ENCODE results near the gene NRN1L.
"Not testable (repeated sequence)": the region's sequence is repeated elsewhere in the genome, so short reads cannot be mapped to it uniquely, and the experiment has no call there.

NRN1L gene

DNA sequence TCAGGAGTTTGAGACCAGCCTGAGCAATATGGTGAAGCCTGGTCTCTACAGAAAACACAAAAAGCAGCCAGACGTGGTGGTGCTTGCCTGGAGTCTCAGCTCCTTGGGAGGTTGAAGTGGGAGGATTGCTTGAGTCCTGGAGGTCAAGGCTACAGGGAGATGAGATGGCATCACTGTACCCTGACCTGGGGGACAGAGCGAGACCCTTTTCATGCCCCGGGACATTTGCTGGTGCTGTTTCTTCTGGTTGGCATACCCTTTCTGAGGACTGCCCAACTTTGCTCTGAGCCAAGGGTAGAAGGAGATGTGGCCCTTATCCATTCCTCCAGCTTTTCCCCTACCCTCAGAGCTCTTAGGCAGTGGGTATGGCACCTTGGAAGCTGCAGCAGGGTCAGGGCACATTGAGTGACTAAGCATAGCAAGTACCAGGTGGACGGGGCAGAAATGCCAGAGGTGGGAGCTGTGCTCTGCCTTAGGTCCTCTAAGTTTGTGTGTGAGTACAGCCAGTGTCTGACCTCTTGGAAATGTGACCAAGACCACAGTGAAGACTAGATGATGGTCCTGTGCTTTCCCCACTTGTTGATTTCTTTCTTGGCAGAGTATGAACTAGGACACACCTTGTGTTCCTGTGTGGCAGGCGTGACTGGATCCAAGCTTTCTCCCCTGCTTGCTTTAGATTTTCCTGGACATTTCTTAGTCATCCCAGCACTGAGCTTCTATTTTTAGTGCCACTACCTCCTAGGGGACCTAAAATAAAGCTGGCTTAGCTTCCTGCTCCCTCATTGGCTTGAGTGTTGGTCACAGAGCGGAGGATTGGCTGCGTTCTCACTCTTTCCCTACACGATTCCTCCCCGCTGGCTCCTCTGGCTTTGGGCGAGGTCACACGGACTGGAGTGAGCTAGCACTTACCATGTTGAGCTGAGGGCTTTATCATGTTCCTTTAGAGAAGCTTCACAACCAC, 21.8 kb upstream of the NRN1L start:
- H3K27me3 ChIP-seq (ENCODE audit: low read depth, low read length): no peaks in the 10 kb centered on the region
- peaks cover 0 to 35% of the 10 kb centered on the region in 2 donors for H3K4me1 ChIP-seq (ENCODE audit: control insufficient read depth in 1 of 2, insufficient read depth in 2 of 2, low read length in 2 of 2)
- H3K27ac ChIP-seq (ENCODE audit: low read length): peak overlapping the region; percentile 64
- peak overlapping the region in 1 of 2 donors; percentile 14 for H3K4me3 ChIP-seq (ENCODE audit: low read depth in 1 of 2, low read length in 2 of 2)
- no peaks in the 10 kb centered on the region for H3K9me3 ChIP-seq (ENCODE audit: control insufficient read depth in 1 of 2, low read length in 2 of 2)
- H3K36me3 ChIP-seq (ENCODE audit: control insufficient read depth in 1 of 2, insufficient read depth in 2 of 2, low read length in 2 of 2): peaks cover 0 to 38% of the 10 kb centered on the region in 2 donors

DNA sequence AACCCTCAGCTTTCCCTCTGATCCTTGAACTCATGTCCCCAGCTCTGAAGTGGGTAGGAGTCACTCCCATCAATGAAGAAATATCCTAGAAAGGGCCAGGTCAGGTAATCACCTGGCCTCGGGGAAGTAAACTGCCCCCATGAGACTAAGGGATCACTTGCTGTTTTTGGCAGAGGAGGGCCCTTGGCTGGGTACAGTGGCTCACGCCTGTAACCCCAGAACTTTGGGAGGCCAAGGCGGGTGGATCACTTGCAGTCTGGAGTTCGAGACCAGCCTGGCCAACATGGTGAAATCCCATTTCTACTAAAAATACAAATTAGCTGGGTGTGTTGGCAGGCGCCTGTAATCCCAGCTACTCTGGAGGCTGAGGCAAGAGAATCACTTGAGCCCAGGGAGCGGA, 20.6 kb upstream of the NRN1L start:
- Histone ChIP-seq H3K4me1 (ENCODE audit: control insufficient read depth in 1 of 2, insufficient read depth in 2 of 2, low read length in 2 of 2) (peaks cover 0 to 25% of the 10 kb centered on the region in 2 donors), H3K27ac (ENCODE audit: low read length) (peak overlapping the region; percentile 64), H3K36me3 (ENCODE audit: control insufficient read depth in 1 of 2, insufficient read depth in 2 of 2, low read length in 2 of 2) (peaks cover 7 to 43% of the 10 kb centered on the region in 2 donors)
- not testable (repeated sequence) for H3K27me3 ChIP-seq (ENCODE audit: low read depth, low read length); H3K9me3 ChIP-seq (ENCODE audit: control insufficient read depth in 1 of 2, low read length in 2 of 2); H3K4me3 ChIP-seq (ENCODE audit: low read depth in 1 of 2, low read length in 2 of 2)

DNA sequence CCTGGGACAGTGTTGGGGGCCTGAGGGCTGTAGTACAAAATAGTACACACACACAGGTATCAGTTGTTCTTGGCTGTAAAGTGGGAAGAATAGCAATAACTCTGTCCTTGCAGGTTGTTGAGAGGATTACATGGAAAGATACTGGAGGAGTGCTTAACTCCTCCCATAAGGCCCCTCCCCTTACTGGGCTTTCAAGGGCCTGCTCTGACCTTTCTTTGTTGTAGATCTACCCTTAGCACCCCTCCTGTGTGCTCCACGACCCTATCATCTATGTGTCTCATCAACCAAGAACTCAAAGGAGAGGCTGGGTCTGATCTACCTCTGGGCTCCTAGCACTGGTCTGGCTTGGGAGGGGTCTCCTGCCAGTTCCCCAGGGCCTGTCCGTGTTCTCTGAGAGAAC, 20.1 kb upstream of the NRN1L start:
- no peaks in the 10 kb centered on the region for H3K27me3 ChIP-seq (ENCODE audit: low read depth, low read length)
- H3K4me3 ChIP-seq (ENCODE audit: low read depth in 1 of 2, low read length in 2 of 2): no peak overlapping the region
- no peak overlapping the region for H3K27ac ChIP-seq (ENCODE audit: low read length)
- H3K4me1 ChIP-seq (ENCODE audit: control insufficient read depth in 1 of 2, insufficient read depth in 2 of 2, low read length in 2 of 2): peaks cover 0 to 25% of the 10 kb centered on the region in 2 donors
- peaks cover 7 to 45% of the 10 kb centered on the region in 2 donors for H3K36me3 ChIP-seq (ENCODE audit: control insufficient read depth in 1 of 2, insufficient read depth in 2 of 2, low read length in 2 of 2)
- no peaks in the 10 kb centered on the region for H3K9me3 ChIP-seq (ENCODE audit: control insufficient read depth in 1 of 2, low read length in 2 of 2)

DNA sequence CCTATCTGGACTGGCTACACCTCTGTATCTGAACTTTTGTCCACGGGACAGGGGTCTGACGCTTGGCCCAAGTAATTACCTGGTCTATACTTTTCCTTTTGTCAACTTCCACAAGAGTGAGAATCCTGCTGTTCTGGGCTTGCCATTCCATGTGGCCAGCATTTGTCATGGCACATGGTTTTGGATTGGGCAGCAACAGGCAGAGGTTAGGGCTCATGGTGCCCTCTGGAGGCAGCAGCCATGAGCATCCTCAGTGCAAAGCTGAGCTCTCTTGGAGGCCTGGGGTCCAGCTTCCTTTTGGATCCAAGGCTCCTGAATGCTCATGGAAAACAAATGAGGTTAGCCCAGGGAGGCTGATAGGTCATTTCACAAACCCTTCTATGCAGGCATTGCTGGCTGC, 19.4 kb upstream of the NRN1L start:
- Histone ChIP-seq H3K27ac (ENCODE audit: low read length) (no peak overlapping the region), H3K27me3 (ENCODE audit: low read depth, low read length) (no peaks in the 10 kb centered on the region), H3K4me1 (ENCODE audit: control insufficient read depth in 1 of 2, insufficient read depth in 2 of 2, low read length in 2 of 2) (peaks cover 0 to 25% of the 10 kb centered on the region in 2 donors), H3K4me3 (ENCODE audit: low read depth in 1 of 2, low read length in 2 of 2) (no peak overlapping the region), H3K36me3 (ENCODE audit: control insufficient read depth in 1 of 2, insufficient read depth in 2 of 2, low read length in 2 of 2) (peaks cover 12 to 51% of the 10 kb centered on the region in 2 donors), H3K9me3 (ENCODE audit: control insufficient read depth in 1 of 2, low read length in 2 of 2) (no peaks in the 10 kb centered on the region)

DNA sequence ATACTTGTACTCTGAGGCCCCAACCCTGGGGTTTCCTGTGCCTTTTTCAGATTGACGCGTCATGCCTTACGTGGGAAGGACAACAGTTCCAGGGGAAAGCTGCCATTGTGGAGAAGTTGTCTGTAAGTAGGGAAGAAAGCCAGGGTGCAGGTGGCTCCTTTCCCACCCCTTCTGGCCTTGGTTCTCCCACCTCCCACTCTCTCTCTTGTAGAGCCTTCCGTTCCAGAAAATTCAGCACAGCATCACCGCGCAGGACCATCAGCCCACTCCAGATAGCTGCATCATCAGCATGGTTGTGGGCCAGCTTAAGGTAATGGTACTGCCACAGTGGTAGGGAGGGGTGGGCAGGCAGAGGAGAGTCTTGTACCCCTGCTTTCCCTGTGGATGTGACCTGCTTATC, 16.4 kb upstream of the NRN1L start:
- Histone ChIP-seq H3K27me3 (ENCODE audit: low read depth, low read length) (no peaks in the 10 kb centered on the region), H3K36me3 (ENCODE audit: control insufficient read depth in 1 of 2, insufficient read depth in 2 of 2, low read length in 2 of 2) (peaks cover 16 to 60% of the 10 kb centered on the region in 2 donors), H3K27ac (ENCODE audit: low read length) (no peak overlapping the region), H3K4me3 (ENCODE audit: low read depth in 1 of 2, low read length in 2 of 2) (no peak overlapping the region), H3K4me1 (ENCODE audit: control insufficient read depth in 1 of 2, insufficient read depth in 2 of 2, low read length in 2 of 2) (peaks cover 0 to 13% of the 10 kb centered on the region in 2 donors), H3K9me3 (ENCODE audit: control insufficient read depth in 1 of 2, low read length in 2 of 2) (no peaks in the 10 kb centered on the region)

DNA sequence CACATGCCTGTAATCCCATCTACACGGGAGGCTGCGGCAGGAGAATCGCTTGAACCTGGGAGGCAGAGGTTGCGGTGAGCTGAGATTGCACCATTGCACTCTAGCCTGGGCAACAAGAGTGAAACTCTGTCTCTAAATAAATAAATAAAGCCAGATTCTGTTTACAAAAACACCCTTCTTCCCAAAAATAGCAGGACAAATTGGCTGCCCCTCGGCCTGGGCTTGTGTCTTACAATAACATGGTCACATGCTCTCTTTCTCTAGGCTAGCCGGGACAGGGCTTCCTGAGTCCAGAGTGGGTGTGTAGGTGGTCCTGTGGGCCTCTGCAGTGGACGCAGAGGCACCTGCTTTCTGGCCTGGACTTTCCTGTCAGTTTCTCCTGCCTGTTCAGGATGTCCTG, 15.0 kb upstream of the NRN1L start:
- Histone ChIP-seq H3K9me3 (ENCODE audit: control insufficient read depth in 1 of 2, low read length in 2 of 2) (no peaks in the 10 kb centered on the region), H3K27ac (ENCODE audit: low read length) (no peak overlapping the region)

DNA sequence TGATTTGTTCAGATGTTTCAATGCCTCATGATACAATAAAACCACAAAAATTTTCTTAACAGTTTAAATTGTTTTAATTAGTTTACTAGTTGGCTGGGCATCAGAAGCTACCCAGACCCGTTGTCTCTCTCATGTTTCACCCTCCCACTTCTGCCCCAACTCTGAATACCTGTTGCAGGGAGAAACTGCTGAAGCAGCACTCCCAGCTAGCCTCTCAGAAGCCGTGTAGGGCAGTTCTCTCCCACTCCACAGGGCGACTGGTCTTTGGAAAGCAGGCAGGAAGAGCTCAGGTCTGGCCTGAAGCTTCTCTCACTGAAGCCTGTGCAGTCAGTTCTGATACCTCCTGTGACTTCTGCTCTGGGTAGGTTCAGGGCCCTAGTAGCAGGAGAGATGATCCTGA, 13.4 kb upstream of the NRN1L start:
- Histone ChIP-seq H3K9me3 (ENCODE audit: control insufficient read depth in 1 of 2, low read length in 2 of 2) (no peaks in the 10 kb centered on the region), H3K36me3 (ENCODE audit: control insufficient read depth in 1 of 2, insufficient read depth in 2 of 2, low read length in 2 of 2) (peaks cover 21 to 49% of the 10 kb centered on the region in 2 donors), H3K4me3 (ENCODE audit: low read depth in 1 of 2, low read length in 2 of 2) (no peak overlapping the region), H3K27ac (ENCODE audit: low read length) (no peak overlapping the region), H3K4me1 (ENCODE audit: control insufficient read depth in 1 of 2, insufficient read depth in 2 of 2, low read length in 2 of 2) (peaks cover 15 to 32% of the 10 kb centered on the region in 2 donors), H3K27me3 (ENCODE audit: low read depth, low read length) (no peaks in the 10 kb centered on the region)

More for the DNA sequence above, 15.0 kb upstream of the NRN1L start:
- Histone ChIP-seq H3K4me3 (ENCODE audit: low read depth in 1 of 2, low read length in 2 of 2) (no peak overlapping the region), H3K27me3 (ENCODE audit: low read depth, low read length) (no peaks in the 10 kb centered on the region), H3K4me1 (ENCODE audit: control insufficient read depth in 1 of 2, insufficient read depth in 2 of 2, low read length in 2 of 2) (peaks cover 10 to 18% of the 10 kb centered on the region in 2 donors), H3K36me3 (ENCODE audit: control insufficient read depth in 1 of 2, insufficient read depth in 2 of 2, low read length in 2 of 2) (peaks cover 16 to 59% of the 10 kb centered on the region in 2 donors)

DNA sequence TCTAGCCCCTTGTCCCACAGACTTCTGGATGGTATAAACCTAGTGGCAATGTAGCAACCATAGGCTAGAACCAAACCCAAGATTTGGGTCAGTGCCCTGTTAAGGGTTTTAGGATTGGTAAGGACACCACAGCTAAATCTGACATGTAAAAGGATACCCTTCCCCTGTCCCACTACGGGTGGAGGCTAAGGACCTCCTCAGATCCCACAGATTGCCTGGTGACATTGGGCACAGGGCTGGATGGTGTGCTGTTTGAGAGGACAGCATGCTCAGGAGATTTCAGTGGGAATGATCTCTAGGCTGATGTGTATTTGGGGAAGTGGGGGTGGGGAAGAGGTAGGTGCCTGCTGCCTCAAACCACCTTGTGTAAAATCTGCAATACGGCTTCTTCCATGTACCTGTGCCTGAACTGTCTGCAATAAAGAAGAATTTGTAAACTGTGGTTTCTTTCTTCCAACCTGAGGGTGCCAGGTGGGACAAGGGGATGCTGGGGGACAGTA, 12.5 kb upstream of the NRN1L start:
- peak overlapping the region; percentile 73 to 89 for H3K4me3 ChIP-seq (ENCODE audit: low read depth in 1 of 2, low read length in 2 of 2)
- H3K27me3 ChIP-seq (ENCODE audit: low read depth, low read length): no peaks in the 10 kb centered on the region
- H3K4me1 ChIP-seq (ENCODE audit: control insufficient read depth in 1 of 2, insufficient read depth in 2 of 2, low read length in 2 of 2): peaks cover 15 to 32% of the 10 kb centered on the region in 2 donors
- peaks cover 28 to 57% of the 10 kb centered on the region in 2 donors for H3K36me3 ChIP-seq (ENCODE audit: control insufficient read depth in 1 of 2, insufficient read depth in 2 of 2, low read length in 2 of 2)
- H3K9me3 ChIP-seq (ENCODE audit: control insufficient read depth in 1 of 2, low read length in 2 of 2): no peaks in the 10 kb centered on the region
- peak overlapping the region; percentile 49 for H3K27ac ChIP-seq (ENCODE audit: low read length)

DNA sequence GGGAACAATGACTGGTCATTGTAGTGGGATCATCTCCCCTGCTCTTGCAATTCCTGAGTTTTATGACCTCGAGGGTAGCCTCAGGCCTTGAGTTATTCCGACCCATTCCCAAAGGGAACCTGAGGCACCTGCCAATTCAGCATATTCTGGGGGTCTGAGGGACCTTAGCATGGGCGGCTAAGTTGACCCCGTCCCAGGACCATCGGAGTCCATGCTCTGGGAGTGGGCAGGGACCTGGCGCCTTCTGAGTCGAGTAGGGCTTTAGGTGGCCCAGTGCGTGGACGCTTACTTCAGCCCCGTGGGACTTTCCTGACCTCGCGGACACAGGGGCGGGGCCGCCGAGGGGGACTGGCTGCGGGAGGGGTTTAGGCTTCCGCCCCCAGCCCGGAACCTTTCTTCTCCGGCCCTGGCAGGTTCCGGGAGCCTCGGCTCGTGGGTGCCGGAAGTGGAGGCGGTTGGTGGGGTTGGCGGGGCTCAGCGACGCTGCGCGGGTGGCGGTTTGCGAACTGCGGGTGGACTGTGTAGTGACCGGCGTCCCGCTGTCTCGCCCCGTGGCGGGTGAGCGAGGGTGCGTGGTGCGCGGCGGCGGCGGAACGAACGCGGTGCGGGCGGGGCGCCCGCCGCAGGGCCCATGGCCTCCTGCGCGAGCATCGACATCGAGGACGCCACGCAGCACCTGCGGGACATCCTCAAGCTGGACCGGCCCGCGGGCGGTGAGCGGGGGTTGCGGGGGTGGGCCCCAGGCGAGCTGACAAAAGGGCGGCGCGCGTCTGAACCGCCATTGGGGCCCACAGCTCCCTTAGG, 11.9 kb upstream of the NRN1L start, which contains the start of gene EDC4:
Gene EDC4 (plus strand): TSS at position 422 of the 804 bp plus-strand sequence. CDS start 210 bp downstream, at position 632.
- Histone ChIP-seq H3K9me3 (ENCODE audit: control insufficient read depth in 1 of 2, low read length in 2 of 2) (no peaks in the 10 kb centered on the region), H3K27ac (ENCODE audit: low read length) (peak within 1 kb of the TSS; percentile 61), H3K27me3 (ENCODE audit: low read depth, low read length) (no peaks in the 10 kb centered on the region), H3K36me3 (ENCODE audit: control insufficient read depth in 1 of 2, insufficient read depth in 2 of 2, low read length in 2 of 2) (peaks cover 35 to 57% of the 10 kb centered on the region in 2 donors), H3K4me1 (ENCODE audit: control insufficient read depth in 1 of 2, insufficient read depth in 2 of 2, low read length in 2 of 2) (peaks cover 15 to 32% of the 10 kb centered on the region in 2 donors), H3K4me3 (ENCODE audit: low read depth in 1 of 2, low read length in 2 of 2) (peak within 1 kb of the TSS; percentile 73 to 89)

DNA sequence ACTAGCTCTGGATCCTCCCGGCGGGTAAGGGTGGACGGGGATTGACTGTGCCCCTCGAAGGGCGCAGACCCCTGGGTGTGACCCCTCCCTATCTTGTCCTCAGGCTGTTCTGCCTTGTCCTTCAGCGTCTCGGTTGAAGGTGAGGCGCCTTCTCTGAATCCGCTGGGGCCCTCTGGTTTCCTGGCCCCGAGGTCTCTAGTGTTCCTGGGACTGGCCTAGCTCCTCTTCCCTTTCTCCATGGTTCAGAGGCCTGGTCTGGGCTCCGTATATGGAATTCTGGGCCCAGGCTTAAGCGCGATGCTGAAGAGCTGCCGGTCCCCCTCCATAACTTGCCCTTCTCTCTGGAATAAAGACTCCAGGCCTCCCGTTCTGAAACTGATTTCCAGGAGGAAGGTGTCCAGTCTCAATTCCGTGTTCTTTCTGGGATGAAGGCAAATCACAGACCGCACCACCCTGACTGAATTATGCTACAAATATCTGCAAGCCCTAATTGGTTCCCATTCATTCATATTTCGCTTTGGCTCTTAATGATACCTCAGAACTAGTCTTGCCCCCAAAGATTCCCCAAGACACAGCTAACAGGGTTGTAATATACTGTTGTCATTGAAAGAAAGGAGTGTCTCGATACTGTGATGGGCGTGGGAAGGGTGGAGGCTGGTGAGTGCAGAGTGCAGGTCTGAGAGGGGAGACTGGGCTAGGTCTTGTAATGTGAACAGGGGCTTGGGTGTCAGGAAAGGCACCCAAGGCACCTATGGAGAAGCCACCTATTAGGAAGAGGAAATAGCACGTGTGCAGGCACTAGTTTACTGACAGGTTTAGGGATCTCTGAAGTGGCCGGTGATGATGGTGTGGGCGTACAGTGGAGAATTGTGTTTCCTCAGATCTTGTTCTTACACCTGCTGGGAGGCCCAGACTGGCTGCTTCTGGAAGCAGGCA, 11.0 kb upstream of the NRN1L start:
- Histone ChIP-seq H3K4me1 (ENCODE audit: control insufficient read depth in 1 of 2, insufficient read depth in 2 of 2, low read length in 2 of 2) (peaks cover 15 to 32% of the 10 kb centered on the region in 2 donors), H3K27ac (ENCODE audit: low read length) (peak overlapping the region; percentile 61), H3K9me3 (ENCODE audit: control insufficient read depth in 1 of 2, low read length in 2 of 2) (no peaks in the 10 kb centered on the region), H3K27me3 (ENCODE audit: low read depth, low read length) (no peaks in the 10 kb centered on the region), H3K4me3 (ENCODE audit: low read depth in 1 of 2, low read length in 2 of 2) (peak overlapping the region; percentile 73 to 89), H3K36me3 (ENCODE audit: control insufficient read depth in 1 of 2, insufficient read depth in 2 of 2, low read length in 2 of 2) (peaks cover 39 to 57% of the 10 kb centered on the region in 2 donors)
